Measurements from ENCODE around the gene REST.

DNA sequence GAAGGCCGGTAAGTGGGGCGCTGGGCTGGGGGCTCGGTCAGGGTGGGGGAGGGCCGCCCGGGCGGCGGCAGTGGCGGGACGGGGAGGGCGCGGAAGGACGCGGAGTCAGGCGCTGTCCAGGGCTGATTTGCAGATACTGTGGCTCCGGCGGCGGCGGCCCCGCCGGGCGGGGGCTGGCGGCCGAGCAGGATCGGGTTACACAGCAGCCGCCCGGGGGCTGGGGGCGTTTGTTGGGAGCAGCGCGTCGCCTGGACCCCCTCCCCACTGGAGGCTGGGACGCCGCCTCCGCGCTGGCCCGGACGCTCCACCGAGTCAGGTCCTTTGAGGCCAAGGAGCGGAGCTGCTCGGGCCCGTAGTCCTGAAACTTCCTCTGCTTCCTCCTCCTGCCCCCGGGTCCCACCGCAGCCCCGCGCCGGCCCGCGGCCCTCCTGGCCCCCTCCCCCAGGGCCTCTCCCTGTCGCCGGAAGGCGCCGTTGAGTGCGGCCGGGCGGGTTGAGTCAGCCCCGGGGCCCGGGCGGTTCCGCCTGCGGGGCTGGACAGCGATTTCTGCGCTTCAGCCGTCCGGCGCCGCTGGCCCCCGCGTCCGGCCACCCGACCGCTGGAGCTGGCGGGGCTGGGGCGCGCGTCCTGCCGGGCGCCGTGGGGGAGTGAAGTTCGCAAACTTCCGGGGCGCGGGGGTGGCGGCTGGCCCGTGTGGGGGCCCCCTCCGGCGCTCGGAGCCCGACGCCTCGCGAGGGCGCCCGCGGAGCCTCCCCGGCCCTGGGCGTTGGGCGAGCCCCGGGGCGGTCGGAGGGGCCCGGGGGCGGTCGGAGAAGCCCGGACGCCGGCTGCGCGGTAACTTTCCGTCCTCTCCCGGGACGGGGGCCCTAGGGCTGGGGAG is 746 bp downstream of the REST start:
- TF ChIP-seq, protein P1, sequence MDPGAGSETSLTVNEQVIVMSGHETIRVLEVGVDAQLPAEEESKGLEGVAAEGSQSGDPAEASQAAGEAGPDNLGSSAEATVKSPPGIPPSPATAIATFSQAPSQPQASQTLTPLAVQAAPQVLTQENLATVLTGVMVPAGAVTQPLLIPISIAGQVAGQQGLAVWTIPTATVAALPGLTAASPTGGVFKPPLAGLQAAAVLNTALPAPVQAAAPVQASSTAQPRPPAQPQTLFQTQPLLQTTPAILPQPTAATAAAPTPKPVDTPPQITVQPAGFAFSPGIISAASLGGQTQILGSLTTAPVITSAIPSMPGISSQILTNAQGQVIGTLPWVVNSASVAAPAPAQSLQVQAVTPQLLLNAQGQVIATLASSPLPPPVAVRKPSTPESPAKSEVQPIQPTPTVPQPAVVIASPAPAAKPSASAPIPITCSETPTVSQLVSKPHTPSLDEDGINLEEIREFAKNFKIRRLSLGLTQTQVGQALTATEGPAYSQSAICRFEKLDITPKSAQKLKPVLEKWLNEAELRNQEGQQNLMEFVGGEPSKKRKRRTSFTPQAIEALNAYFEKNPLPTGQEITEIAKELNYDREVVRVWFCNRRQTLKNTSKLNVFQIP (CRISPR knock-in tag; IDR thresholded peaks at IDR 0.05; ENCODE audit: borderline replicate concordance, low read depth) = no peak
- TF ChIP-seq PATZ1 (CRISPR knock-in tag; IDR thresholded peaks at IDR 0.05; ENCODE audit: borderline replicate concordance) (0 out of 2 replicates have a peak, but pooled peaks have one; percentile 35), ZFP3 (CRISPR knock-in tag; IDR thresholded peaks at IDR 0.05) (no peak), PPARA (CRISPR knock-in tag; IDR thresholded peaks at IDR 0.05; ENCODE audit: borderline replicate concordance) (no peak), GLIS3 (CRISPR knock-in tag; IDR thresholded peaks at IDR 0.05) (no peak), ISL1 (CRISPR knock-in tag; IDR thresholded peaks at IDR 0.05) (no peak), BACH2 (CRISPR knock-in tag; IDR thresholded peaks at IDR 0.05; ENCODE audit: borderline replicate concordance) (no peak), RARB (CRISPR knock-in tag; IDR thresholded peaks at IDR 0.05) (no peak), CSDC2 (CRISPR knock-in tag; IDR thresholded peaks at IDR 0.05) (peak; percentile 51; the same call in 1 of the 2 replicates), ZFP30 (CRISPR knock-in tag; IDR thresholded peaks at IDR 0.05) (no peak), ZC3H10 (CRISPR knock-in tag; IDR thresholded peaks at IDR 0.05) (no peak), TCF4 (CRISPR knock-in tag; IDR thresholded peaks at IDR 0.05; ENCODE audit: borderline replicate concordance) (no peak), ESRRG (CRISPR knock-in tag; IDR thresholded peaks at IDR 0.05) (no peak)
- TF ChIP-seq, protein P2, sequence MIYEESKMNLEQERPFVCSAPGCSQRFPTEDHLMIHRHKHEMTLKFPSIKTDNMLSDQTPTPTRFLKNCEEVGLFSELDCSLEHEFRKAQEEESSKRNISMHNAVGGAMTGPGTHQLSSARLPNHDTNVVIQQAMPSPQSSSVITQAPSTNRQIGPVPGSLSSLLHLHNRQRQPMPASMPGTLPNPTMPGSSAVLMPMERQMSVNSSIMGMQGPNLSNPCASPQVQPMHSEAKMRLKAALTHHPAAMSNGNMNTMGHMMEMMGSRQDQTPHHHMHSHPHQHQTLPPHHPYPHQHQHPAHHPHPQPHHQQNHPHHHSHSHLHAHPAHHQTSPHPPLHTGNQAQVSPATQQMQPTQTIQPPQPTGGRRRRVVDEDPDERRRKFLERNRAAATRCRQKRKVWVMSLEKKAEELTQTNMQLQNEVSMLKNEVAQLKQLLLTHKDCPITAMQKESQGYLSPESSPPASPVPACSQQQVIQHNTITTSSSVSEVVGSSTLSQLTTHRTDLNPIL (CRISPR knock-in tag; IDR thresholded peaks at IDR 0.05; ENCODE audit: low read depth) = no peak
